ENCODE measurements around the gene ADGRL4. TPM values are rescaled to one million over a fixed set of nuclear protein-coding genes. Genes with fewer than 3 reads are reported as not detected.

Gene ADGRL4
- total RNA-seq, result not detected
- polyA plus RNA-seq, result not detected

GRCh38 chr1:79006564-79006963 is at the start of gene ADGRL4:
Gene ADGRL4 (minus strand): TSS chr1:79006730. CDS start chr1:79006654, 76 bp downstream.
- Histone ChIP-seq H3K4me1 (ENCODE audit: insufficient read depth, low read length) (no peaks in the 10 kb centered on the region), H3K36me3 (ENCODE audit: insufficient read depth, low read length) (no peaks in the 10 kb centered on the region), H3K27ac (ENCODE audit: low read depth, low read length) (no peak within 1 kb of the TSS), H3K27me3 (ENCODE audit: insufficient read depth, low read length, poor library complexity, severe bottlenecking) (no peaks in the 10 kb centered on the region), H3K4me3 (ENCODE audit: low read length) (no peak within 1 kb of the TSS), H3K9me3 (ENCODE audit: low read length) (no peaks in the 10 kb centered on the region)
- CTCF ChIA-PET, result no interaction called here
- POLR2A ChIA-PET, result no interaction called here
- H3K27me3 Mint-ChIP-seq, result no peaks in the 10 kb centered on the region
- no peak for DNase-seq
- peak within 1 kb of the TSS in 2 of 8 donors; percentile 11 to 75 for H3K27ac Mint-ChIP-seq
- peak within 1 kb of the TSS in 1 of 7 donors; percentile 28 for H3K4me3 Mint-ChIP-seq
- no peaks in the 10 kb centered on the region for H3K4me1 Mint-ChIP-seq
- H3K9me3 Mint-ChIP-seq, result peaks cover 0 to 14% (median 3%) of the 10 kb centered on the region in 5 donors
- H3K36me3 Mint-ChIP-seq, result no peaks in the 10 kb centered on the region

- POLR2A ChIA-PET, result no interaction called here
- DNase-seq, result no peak
- H3K27ac Mint-ChIP-seq, result no peak overlapping the region
These were observed 49.3 kb upstream of the ADGRL4 start for GRCh38 chr1:79055856-79056255.

GRCh38 chr1:79052829-79053449 is 46.4 kb upstream of the ADGRL4 start:
- H3K4me3 ChIP-seq (ENCODE audit: low read length), result no peak overlapping the region

More at GRCh38 chr1:79055856-79056255, 49.3 kb upstream of the ADGRL4 start:
- no peak overlapping the region for H3K27ac ChIP-seq (ENCODE audit: low read depth, low read length)
- no peak overlapping the region for H3K4me3 Mint-ChIP-seq
- no peak overlapping the region for H3K4me3 ChIP-seq (ENCODE audit: low read length)
- no peaks in the 10 kb centered on the region for H3K27me3 ChIP-seq (ENCODE audit: insufficient read depth, low read length, poor library complexity, severe bottlenecking)
- H3K36me3 ChIP-seq (ENCODE audit: insufficient read depth, low read length), result no peaks in the 10 kb centered on the region
- H3K27me3 Mint-ChIP-seq, result peaks cover 0 to 1% of the 10 kb centered on the region in 2 donors
- no peaks in the 10 kb centered on the region for H3K4me1 ChIP-seq (ENCODE audit: insufficient read depth, low read length)
- H3K36me3 Mint-ChIP-seq, result no peaks in the 10 kb centered on the region
- H3K4me1 Mint-ChIP-seq, result no peaks in the 10 kb centered on the region
- H3K9me3 ChIP-seq (ENCODE audit: low read length), result no peaks in the 10 kb centered on the region
- peaks cover 2 to 19% (median 14%) of the 10 kb centered on the region in 5 donors for H3K9me3 Mint-ChIP-seq
- CTCF ChIA-PET, result no interaction called here

GRCh38 chr1:79044974-79045650 is 38.6 kb upstream of the ADGRL4 start:
- Mint-ChIP-seq H3K27ac (no peak overlapping the region), H3K27me3 (peaks cover 0 to 2% of the 10 kb centered on the region in 2 donors), H3K9me3 (peaks cover 0 to 5% (median 4%) of the 10 kb centered on the region in 5 donors), H3K4me3 (no peak overlapping the region), H3K36me3 (no peaks in the 10 kb centered on the region), H3K4me1 (peaks cover 0 to 6% (median 0%) of the 10 kb centered on the region in 3 donors)
- POLR2A ChIA-PET, result no interaction called here
- Histone ChIP-seq H3K36me3 (ENCODE audit: insufficient read depth, low read length) (no peaks in the 10 kb centered on the region), H3K4me1 (ENCODE audit: insufficient read depth, low read length) (no peaks in the 10 kb centered on the region), H3K4me3 (ENCODE audit: low read length) (no peak overlapping the region), H3K27ac (ENCODE audit: low read depth, low read length) (no peak overlapping the region), H3K9me3 (ENCODE audit: low read length) (no peaks in the 10 kb centered on the region), H3K27me3 (ENCODE audit: insufficient read depth, low read length, poor library complexity, severe bottlenecking) (no peaks in the 10 kb centered on the region)
- CTCF ChIA-PET, result no interaction called here
- DNase-seq, result no peak

More at GRCh38 chr1:79052829-79053449, 46.4 kb upstream of the ADGRL4 start:
- ChIA-PET POLR2A (no interaction called here), CTCF (no interaction called here)
- H3K27me3 ChIP-seq (ENCODE audit: insufficient read depth, low read length, poor library complexity, severe bottlenecking), result no peaks in the 10 kb centered on the region
- no peaks in the 10 kb centered on the region for H3K4me1 Mint-ChIP-seq
- H3K9me3 ChIP-seq (ENCODE audit: low read length), result no peaks in the 10 kb centered on the region
- H3K27ac Mint-ChIP-seq, result peak overlapping the region in 1 of 8 donors; percentile 36
- peaks cover 0 to 15% (median 6%) of the 10 kb centered on the region in 5 donors for H3K9me3 Mint-ChIP-seq
- H3K27me3 Mint-ChIP-seq, result peaks cover 0 to 3% of the 10 kb centered on the region in 2 donors
- no peaks in the 10 kb centered on the region for H3K36me3 ChIP-seq (ENCODE audit: insufficient read depth, low read length)
- no peak overlapping the region for H3K27ac ChIP-seq (ENCODE audit: low read depth, low read length)
- no peaks in the 10 kb centered on the region for H3K4me1 ChIP-seq (ENCODE audit: insufficient read depth, low read length)
- no peaks in the 10 kb centered on the region for H3K36me3 Mint-ChIP-seq
- DNase-seq, result no peak
- peak overlapping the region in 4 of 7 donors; percentile 1 to 69 (median 32) for H3K4me3 Mint-ChIP-seq

- no peaks in the 10 kb centered on the region for H3K27me3 Mint-ChIP-seq
- no peak overlapping the region for H3K4me3 Mint-ChIP-seq
- peaks cover 0 to 5% (median 4%) of the 10 kb centered on the region in 5 donors for H3K9me3 Mint-ChIP-seq
- H3K27ac Mint-ChIP-seq, result no peak overlapping the region
- no peaks in the 10 kb centered on the region for H3K36me3 Mint-ChIP-seq
- H3K36me3 ChIP-seq (ENCODE audit: insufficient read depth, low read length), result no peaks in the 10 kb centered on the region
- CTCF ChIA-PET, result no interaction called here
- H3K27me3 ChIP-seq (ENCODE audit: insufficient read depth, low read length, poor library complexity, severe bottlenecking), result no peaks in the 10 kb centered on the region
- no peaks in the 10 kb centered on the region for H3K4me1 ChIP-seq (ENCODE audit: insufficient read depth, low read length)
- H3K4me1 Mint-ChIP-seq, result peaks cover 0 to 6% (median 0%) of the 10 kb centered on the region in 3 donors
- H3K27ac ChIP-seq (ENCODE audit: low read depth, low read length), result no peak overlapping the region
- POLR2A ChIA-PET, result no interaction called here
- no peaks in the 10 kb centered on the region for H3K9me3 ChIP-seq (ENCODE audit: low read length)
- no peak for DNase-seq
- H3K4me3 ChIP-seq (ENCODE audit: low read length), result no peak overlapping the region
These were observed 37.0 kb upstream of the ADGRL4 start for GRCh38 chr1:79043506-79043905.

GRCh38 chr1:79042539-79042938 is 36.0 kb upstream of the ADGRL4 start:
- CTCF ChIA-PET, result no interaction called here
- H3K27me3 Mint-ChIP-seq, result no peaks in the 10 kb centered on the region

GRCh38 chr1:79042117-79042516 is 35.6 kb upstream of the ADGRL4 start:
- ChIA-PET CTCF (no interaction called here), POLR2A (no interaction called here)
- Histone ChIP-seq H3K9me3 (ENCODE audit: low read length) (no peaks in the 10 kb centered on the region), H3K4me1 (ENCODE audit: insufficient read depth, low read length) (no peaks in the 10 kb centered on the region), H3K4me3 (ENCODE audit: low read length) (no peak overlapping the region), H3K27me3 (ENCODE audit: insufficient read depth, low read length, poor library complexity, severe bottlenecking) (no peaks in the 10 kb centered on the region), H3K27ac (ENCODE audit: low read depth, low read length) (no peak overlapping the region), H3K36me3 (ENCODE audit: insufficient read depth, low read length) (no peaks in the 10 kb centered on the region)
- Mint-ChIP-seq H3K4me3 (no peak overlapping the region), H3K36me3 (no peaks in the 10 kb centered on the region), H3K4me1 (peaks cover 0 to 6% (median 0%) of the 10 kb centered on the region in 3 donors), H3K9me3 (peaks cover 6 to 13% (median 7%) of the 10 kb centered on the region in 5 donors), H3K27me3 (no peaks in the 10 kb centered on the region), H3K27ac (no peak overlapping the region)
- DNase-seq, result no peak

More at GRCh38 chr1:79042539-79042938, 36.0 kb upstream of the ADGRL4 start:
- H3K36me3 ChIP-seq (ENCODE audit: insufficient read depth, low read length), result no peaks in the 10 kb centered on the region
- Mint-ChIP-seq H3K9me3 (peaks cover 3 to 9% (median 6%) of the 10 kb centered on the region in 5 donors), H3K27ac (no peak overlapping the region), H3K4me3 (no peak overlapping the region), H3K4me1 (peaks cover 0 to 6% (median 0%) of the 10 kb centered on the region in 3 donors), H3K36me3 (no peaks in the 10 kb centered on the region)
- POLR2A ChIA-PET, result no interaction called here
- H3K27ac ChIP-seq (ENCODE audit: low read depth, low read length), result no peak overlapping the region
- no peaks in the 10 kb centered on the region for H3K4me1 ChIP-seq (ENCODE audit: insufficient read depth, low read length)
- H3K27me3 ChIP-seq (ENCODE audit: insufficient read depth, low read length, poor library complexity, severe bottlenecking), result no peaks in the 10 kb centered on the region
- H3K4me3 ChIP-seq (ENCODE audit: low read length), result no peak overlapping the region
- no peaks in the 10 kb centered on the region for H3K9me3 ChIP-seq (ENCODE audit: low read length)
- DNase-seq, result no peak

- Histone ChIP-seq H3K9me3 (ENCODE audit: low read length) (no peaks in the 10 kb centered on the region), H3K27me3 (ENCODE audit: insufficient read depth, low read length, poor library complexity, severe bottlenecking) (no peaks in the 10 kb centered on the region), H3K4me1 (ENCODE audit: insufficient read depth, low read length) (no peaks in the 10 kb centered on the region), H3K27ac (ENCODE audit: low read depth, low read length) (no peak overlapping the region), H3K36me3 (ENCODE audit: insufficient read depth, low read length) (no peaks in the 10 kb centered on the region), H3K4me3 (ENCODE audit: low read length) (no peak overlapping the region)
- CTCF ChIA-PET, result no interaction called here
- H3K36me3 Mint-ChIP-seq, result no peaks in the 10 kb centered on the region
- peaks cover 0 to 6% (median 0%) of the 10 kb centered on the region in 3 donors for H3K4me1 Mint-ChIP-seq
- H3K4me3 Mint-ChIP-seq, result no peak overlapping the region
- H3K9me3 Mint-ChIP-seq, result peaks cover 6 to 14% (median 8%) of the 10 kb centered on the region in 5 donors
- no peak for DNase-seq
- POLR2A ChIA-PET, result no interaction called here
- H3K27ac Mint-ChIP-seq, result no peak overlapping the region
- no peaks in the 10 kb centered on the region for H3K27me3 Mint-ChIP-seq
These were observed 35.1 kb upstream of the ADGRL4 start for GRCh38 chr1:79041666-79042065.

All from CD8-positive, alpha-beta memory T cell (primary cell).